NCI-H2196 (cell line): ENCODE results near the gene SEZ6L2.

ENCODE experiments used
- DNase-seq: peaks from one replicate; lab custom pipeline; 2025; ENCODE audit not compliant: unreplicated experiment; lab: John Stamatoyannopoulos, UW

Gene SEZ6L2

GRCh38 chr16:29826342-29826695 is 73.0 kb downstream of the SEZ6L2 start:
- DNase-seq = no peak

DNA sequence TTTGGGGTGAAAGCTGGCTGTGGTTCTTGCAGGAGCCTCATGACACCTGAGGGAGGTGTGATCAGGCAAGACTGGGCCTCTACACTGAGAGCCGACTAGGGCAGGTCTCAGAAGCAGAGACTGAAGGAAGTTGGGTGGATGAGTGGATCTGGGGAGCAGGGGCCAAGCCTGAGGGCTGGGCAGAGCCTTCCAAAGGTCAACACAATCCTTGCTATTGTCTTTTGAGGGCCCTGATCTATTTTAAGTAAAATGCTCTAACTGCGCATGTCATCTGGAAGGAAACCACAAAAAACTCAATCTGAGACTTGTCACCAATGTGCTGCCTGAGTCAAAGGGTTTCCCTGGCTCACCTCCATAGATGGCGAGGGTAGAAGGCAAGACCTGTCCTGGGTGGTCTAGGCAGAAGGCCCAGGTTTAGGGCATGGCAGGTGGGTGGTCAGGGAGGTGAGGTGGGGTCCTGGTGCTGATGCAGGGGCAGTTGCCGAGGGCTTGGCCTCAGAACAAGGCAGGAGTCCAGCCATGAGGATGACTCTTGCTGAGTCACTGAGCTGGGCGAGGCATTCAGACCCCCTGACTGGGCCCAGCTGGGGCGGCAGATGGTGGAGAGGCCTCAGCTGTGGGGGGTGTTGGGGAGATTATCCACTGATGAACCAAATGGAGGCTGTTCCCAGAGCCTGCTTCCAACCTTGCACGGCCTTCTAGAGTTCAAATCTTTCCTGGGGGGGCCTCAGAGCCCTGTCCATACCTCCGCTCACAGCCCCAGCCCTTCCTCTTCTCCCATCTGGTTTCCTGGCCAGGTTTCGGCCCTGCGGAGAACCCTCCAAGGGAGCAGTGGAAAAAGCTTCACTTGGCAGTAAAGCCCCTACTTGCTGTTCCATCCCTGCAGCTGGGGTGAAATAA is 74.0 kb downstream of the SEZ6L2 start:
- DNase-seq = no peak

GRCh38 chr16:29824589-29825144 is 74.7 kb downstream of the SEZ6L2 start:
- DNase-seq = no peak

DNA sequence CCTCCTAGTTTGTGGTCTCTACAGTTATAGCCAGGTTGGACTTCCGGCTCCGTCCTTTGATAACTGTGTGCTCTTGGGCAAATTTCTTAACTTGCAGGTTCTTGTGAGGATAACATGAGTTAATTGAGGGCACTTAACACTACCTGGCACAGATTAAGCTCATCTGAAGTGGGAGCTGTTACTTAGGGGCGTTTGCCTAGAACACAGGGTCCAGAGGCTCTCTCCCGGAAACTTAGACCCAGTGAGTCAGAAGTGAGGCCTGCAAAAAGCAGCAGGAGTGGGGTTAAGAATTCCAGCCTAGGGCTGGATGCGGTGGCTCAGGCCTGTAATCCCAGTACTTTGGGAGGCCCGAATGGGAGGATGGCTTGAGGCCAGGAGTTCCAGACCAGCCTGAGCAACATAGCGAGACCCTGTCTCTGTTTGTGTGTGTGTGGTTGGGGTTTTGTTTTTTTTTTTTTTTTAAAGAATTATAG is 77.7 kb downstream of the SEZ6L2 start:
- no peak for DNase-seq
